ENCODE data around the gene DTNA. TPM values are rescaled to one million over a fixed set of nuclear protein-coding genes. Genes with fewer than 3 reads are reported as not detected.

Gene DTNA
- total RNA-seq, 1 experiment from 2014 or later, result 9.6 TPM

DNA sequence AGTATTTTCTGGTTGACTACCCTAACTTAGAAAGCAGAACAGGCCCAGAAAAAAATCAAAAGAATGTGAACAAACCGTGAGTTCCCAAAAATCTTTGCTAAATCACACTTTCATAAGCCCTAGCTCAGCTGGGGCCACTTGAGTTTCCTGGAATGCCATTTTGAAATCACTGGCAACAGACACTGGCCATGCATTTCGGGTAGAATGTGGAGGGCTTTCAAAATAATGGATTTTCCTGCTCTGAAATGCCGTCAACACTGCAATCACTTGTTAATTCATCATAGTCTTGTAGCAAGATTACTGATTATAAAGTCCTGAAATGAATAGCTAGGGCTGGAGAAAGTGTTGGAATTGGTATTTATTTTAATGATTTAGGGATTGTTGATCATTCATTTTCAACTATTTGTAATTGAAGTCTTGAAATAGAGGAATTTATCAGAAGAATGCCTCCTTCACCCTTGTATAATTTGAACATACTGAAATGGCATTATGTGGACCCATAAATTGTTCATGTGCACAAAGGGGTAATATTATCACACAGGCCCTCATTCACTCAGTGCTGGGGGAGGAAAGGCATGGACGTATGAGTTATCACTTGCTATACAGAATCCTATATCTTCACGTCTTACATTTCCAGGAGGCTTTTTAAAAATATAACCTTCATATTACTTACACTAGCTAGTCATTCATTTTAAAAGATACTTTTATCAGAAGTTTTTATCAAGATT is 134.8 kb downstream of the DTNA start:
- Histone ChIP-seq H3K9me2 (ENCODE audit: insufficient read depth) (no peaks in the 10 kb centered on the region), H3K9ac (ENCODE audit: low read length) (no peak overlapping the region), H3K9me3 (ENCODE audit: control insufficient read depth in 1 of 2, insufficient read depth in 1 of 2, low read depth in 1 of 2, low read length in 2 of 2) (no peaks in the 10 kb centered on the region), H2AFZ (ENCODE audit: low read depth, low read length, poor library complexity, severe bottlenecking) (no peak overlapping the region), H3K79me2 (ENCODE audit: insufficient read depth, low read length) (no peaks in the 10 kb centered on the region), H3K27ac (ENCODE audit: low read depth, low read length) (no peak overlapping the region), H3K36me3 (ENCODE audit: control insufficient read depth in 1 of 2, insufficient read depth in 2 of 2, low read length in 2 of 2) (no peaks in the 10 kb centered on the region), H3K4me2 (ENCODE audit: low read length) (no peak overlapping the region), H3K4me3 (replicated peaks in 1 of 2; ENCODE audit: low read depth in 1 of 2, low read length in 2 of 2) (no peak overlapping the region), H3K4me1 (ENCODE audit: control insufficient read depth in 1 of 2, insufficient read depth in 2 of 2, low read length in 2 of 2) (no peaks in the 10 kb centered on the region), H4K20me1 (ENCODE audit: insufficient read depth) (no peaks in the 10 kb centered on the region), H3K27me3 (ENCODE audit: insufficient read depth, low read length) (no peaks in the 10 kb centered on the region)
- RAD21 ChIA-PET (ENCODE audit: low non-redundant PET in 1 of 2, low total read pairs in 2 of 2, uncharacterized antibody in 2 of 2, unreplicated experiment in 2 of 2), result no interaction called here
- BruUV-seq (replicated peaks), result no TSS peak
- POLR2A ChIA-PET, result no interaction called here
- ATAC-seq (no peak), DNase-seq (ENCODE audit: low read depth, low spot score) (no peak)
- intact Hi-C loops (cut with micrococcal nuclease), result no loop called here
- TF ChIP-seq EZH2 (IDR thresholded peaks at IDR 0.05) (no peak), EGR1 (IDR thresholded peaks at IDR 0.05; ENCODE audit: low read depth) (no peak)
- CTCF ChIA-PET, result no interaction called here

DNA sequence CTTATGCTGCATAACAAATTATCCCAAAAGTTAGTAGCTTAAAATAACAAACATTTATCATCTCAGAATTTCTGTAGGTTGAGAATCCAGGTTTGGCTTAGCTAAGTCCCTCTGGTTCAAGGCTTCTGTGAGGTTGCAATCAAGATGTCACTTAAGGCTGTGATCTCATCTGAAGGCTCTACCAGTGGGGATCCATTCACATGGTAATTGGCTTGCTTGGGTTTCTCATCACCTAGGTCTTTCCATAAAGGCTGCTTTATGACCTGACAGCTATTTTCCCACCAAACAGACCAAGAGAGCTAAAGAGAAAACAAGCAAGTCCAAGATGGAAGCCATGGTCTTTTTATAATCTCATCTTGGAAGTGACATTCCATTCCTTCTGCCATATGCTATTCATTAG is 137.3 kb downstream of the DTNA start:
- H3K4me2 ChIP-seq (ENCODE audit: low read length), result no peak overlapping the region
- no peaks in the 10 kb centered on the region for H3K27me3 ChIP-seq (ENCODE audit: insufficient read depth, low read length)
- no TSS peak for BruUV-seq (replicated peaks)
- no peaks in the 10 kb centered on the region for H3K9me2 ChIP-seq (ENCODE audit: insufficient read depth)
- ChIA-PET POLR2A (no interaction called here), CTCF (no interaction called here), RAD21 (ENCODE audit: low non-redundant PET in 1 of 2, low total read pairs in 2 of 2, uncharacterized antibody in 2 of 2, unreplicated experiment in 2 of 2) (no interaction called here)
- no peak overlapping the region for H2AFZ ChIP-seq (ENCODE audit: low read depth, low read length, poor library complexity, severe bottlenecking)
- intact Hi-C loops (cut with micrococcal nuclease), result no loop called here
- no peak for DNase-seq (ENCODE audit: low read depth, low spot score)
- no peak overlapping the region for H3K9ac ChIP-seq (ENCODE audit: low read length)
- no peaks in the 10 kb centered on the region for H3K9me3 ChIP-seq (ENCODE audit: control insufficient read depth in 1 of 2, insufficient read depth in 1 of 2, low read depth in 1 of 2, low read length in 2 of 2)
- no peak for TF ChIP-seq CEBPB (IDR thresholded peaks at IDR 0.05; ENCODE audit: low read depth)
- TF ChIP-seq CBX3 (IDR thresholded peaks at IDR 0.05; ENCODE audit: low read depth), result no peak
- TF ChIP-seq, protein P1, sequence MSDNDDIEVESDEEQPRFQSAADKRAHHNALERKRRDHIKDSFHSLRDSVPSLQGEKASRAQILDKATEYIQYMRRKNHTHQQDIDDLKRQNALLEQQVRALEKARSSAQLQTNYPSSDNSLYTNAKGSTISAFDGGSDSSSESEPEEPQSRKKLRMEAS (IDR thresholded peaks at IDR 0.05), result no peak
- TF ChIP-seq EGR1 (IDR thresholded peaks at IDR 0.05; ENCODE audit: low read depth), result no peak
- TF ChIP-seq, protein P2, sequence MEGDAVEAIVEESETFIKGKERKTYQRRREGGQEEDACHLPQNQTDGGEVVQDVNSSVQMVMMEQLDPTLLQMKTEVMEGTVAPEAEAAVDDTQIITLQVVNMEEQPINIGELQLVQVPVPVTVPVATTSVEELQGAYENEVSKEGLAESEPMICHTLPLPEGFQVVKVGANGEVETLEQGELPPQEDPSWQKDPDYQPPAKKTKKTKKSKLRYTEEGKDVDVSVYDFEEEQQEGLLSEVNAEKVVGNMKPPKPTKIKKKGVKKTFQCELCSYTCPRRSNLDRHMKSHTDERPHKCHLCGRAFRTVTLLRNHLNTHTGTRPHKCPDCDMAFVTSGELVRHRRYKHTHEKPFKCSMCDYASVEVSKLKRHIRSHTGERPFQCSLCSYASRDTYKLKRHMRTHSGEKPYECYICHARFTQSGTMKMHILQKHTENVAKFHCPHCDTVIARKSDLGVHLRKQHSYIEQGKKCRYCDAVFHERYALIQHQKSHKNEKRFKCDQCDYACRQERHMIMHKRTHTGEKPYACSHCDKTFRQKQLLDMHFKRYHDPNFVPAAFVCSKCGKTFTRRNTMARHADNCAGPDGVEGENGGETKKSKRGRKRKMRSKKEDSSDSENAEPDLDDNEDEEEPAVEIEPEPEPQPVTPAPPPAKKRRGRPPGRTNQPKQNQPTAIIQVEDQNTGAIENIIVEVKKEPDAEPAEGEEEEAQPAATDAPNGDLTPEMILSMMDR (IDR thresholded peaks at IDR 0.05 in 2 of 3, conservative IDR thresholded peaks at IDR 0.05 in 1 of 3; ENCODE audit: borderline replicate concordance in 1 of 3, insufficient read depth in 1 of 3, low read depth in 2 of 3, low read length in 2 of 3), result no peak
- TF ChIP-seq ZNF274 (IDR thresholded peaks at IDR 0.05; ENCODE audit: low read depth, low read length), result no peak
- TF ChIP-seq, protein P3, sequence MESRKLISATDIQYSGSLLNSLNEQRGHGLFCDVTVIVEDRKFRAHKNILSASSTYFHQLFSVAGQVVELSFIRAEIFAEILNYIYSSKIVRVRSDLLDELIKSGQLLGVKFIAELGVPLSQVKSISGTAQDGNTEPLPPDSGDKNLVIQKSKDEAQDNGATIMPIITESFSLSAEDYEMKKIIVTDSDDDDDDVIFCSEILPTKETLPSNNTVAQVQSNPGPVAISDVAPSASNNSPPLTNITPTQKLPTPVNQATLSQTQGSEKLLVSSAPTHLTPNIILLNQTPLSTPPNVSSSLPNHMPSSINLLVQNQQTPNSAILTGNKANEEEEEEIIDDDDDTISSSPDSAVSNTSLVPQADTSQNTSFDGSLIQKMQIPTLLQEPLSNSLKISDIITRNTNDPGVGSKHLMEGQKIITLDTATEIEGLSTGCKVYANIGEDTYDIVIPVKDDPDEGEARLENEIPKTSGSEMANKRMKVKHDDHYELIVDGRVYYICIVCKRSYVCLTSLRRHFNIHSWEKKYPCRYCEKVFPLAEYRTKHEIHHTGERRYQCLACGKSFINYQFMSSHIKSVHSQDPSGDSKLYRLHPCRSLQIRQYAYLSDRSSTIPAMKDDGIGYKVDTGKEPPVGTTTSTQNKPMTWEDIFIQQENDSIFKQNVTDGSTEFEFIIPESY (IDR thresholded peaks at IDR 0.05; ENCODE audit: extremely low read depth, insufficient replicate concordance, low read length), result no peak
- no peak for TF ChIP-seq EZH2 (IDR thresholded peaks at IDR 0.05)
- no peak for TF ChIP-seq POLR2AphosphoS5 (IDR thresholded peaks at IDR 0.05; ENCODE audit: low read depth, low read length)
- no peak for TF ChIP-seq TCF7L2 (IDR thresholded peaks at IDR 0.05; ENCODE audit: borderline replicate concordance, extremely low read depth, insufficient read depth, insufficient read length)
- TF ChIP-seq YY1 (IDR thresholded peaks at IDR 0.05; ENCODE audit: extremely low read depth, insufficient replicate concordance, low read depth, low read length), result no peak
- no peak for TF ChIP-seq JUND (IDR thresholded peaks at IDR 0.05)
- TF ChIP-seq ATF3 (IDR thresholded peaks at IDR 0.05), result no peak
- H3K36me3 ChIP-seq (ENCODE audit: control insufficient read depth in 1 of 2, insufficient read depth in 2 of 2, low read length in 2 of 2), result no peaks in the 10 kb centered on the region
- ATAC-seq, result no peak
- H4K20me1 ChIP-seq (ENCODE audit: insufficient read depth), result no peaks in the 10 kb centered on the region
- no peak overlapping the region for H3K4me3 ChIP-seq (replicated peaks in 1 of 2; ENCODE audit: low read depth in 1 of 2, low read length in 2 of 2)
- no peak overlapping the region for H3K27ac ChIP-seq (ENCODE audit: low read depth, low read length)
- no peaks in the 10 kb centered on the region for H3K4me1 ChIP-seq (ENCODE audit: control insufficient read depth in 1 of 2, insufficient read depth in 2 of 2, low read length in 2 of 2)
- H3K79me2 ChIP-seq (ENCODE audit: insufficient read depth, low read length), result no peaks in the 10 kb centered on the region

Measured in HCT116 (cell line).